GM21737 (cell line): Measurements from ENCODE around the gene AGPAT3.

Experiments used
- ATAC-seq: cut with Tn5 transposase; IDR thresholded peaks from one replicate; pipeline ENCODE4 v1.9.1; 2021; ENCODE audit warnings: mild to moderate bottlenecking, moderate library complexity; ENCODE audit not compliant: unreplicated experiment

The AGPAT3 gene

DNA sequence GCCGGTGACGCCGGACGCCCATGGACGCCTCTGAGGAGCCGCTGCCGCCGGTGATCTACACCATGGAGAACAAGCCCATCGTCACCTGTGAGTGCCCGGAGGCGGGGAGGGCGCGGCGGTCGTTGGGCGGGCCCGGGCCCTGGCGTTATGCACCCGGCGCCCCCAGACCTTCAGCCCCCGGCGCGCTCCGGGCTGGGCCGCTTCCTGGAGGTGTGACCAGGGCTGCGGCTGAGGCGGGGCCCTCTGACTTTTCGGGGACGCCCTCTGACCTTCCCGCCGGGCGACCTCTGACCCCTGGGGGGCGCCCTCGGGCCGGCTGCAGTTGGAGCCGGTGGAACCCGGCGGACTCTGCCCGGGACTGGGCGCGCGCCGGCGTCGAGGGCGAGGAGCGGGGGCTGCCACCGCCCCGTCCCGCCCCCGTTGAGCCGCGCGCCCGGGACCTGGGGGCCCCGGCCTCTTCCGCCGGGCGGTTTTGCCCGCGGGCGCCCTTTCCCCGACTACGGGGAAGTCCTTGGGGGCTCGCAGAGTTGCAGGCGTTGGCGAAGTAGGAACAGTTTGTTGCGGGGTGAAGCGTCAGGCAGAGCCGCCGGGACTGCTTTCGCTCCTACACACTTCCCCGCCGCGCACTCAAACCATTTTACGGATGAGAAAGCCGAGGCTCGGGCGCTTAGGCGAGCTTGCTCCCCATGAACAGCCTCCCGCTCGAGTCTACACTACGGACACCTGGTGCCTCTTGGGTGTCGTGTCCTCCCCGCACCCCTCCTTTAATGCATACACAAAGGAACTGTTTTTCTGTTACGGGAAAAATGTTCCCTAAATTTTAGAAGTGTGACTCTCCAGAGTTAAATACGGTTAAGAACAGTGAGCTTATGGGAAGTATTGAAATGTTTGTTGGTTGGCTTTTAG is 147.7 kb downstream of the AGPAT3 start:
- peak; percentile 62 for ATAC-seq

GRCh38 chr21:44013380-44014088 is 148.5 kb downstream of the AGPAT3 start:
- peak; percentile 26 for ATAC-seq

DNA sequence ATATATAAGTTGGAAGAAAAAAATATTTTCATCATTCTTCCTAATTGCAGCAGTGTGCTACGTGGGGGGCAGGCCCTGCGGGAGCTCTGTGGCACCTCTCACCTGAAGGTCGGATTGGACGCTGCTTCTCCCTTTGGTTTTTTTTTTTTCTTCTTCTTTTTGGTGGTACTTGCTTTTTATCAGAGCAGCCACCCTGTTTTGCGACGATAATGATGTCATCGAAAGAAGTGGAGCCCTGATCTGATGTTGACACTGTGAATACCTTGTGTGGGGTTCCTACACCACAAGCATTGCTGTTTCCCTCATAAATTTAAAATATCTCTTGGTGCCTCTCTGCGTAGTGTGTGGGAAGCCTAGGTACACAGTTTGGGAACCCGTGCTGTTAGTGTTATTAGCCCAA is 152.6 kb downstream of the AGPAT3 start:
- no peak for ATAC-seq

- no peak for ATAC-seq
These were observed 153.1 kb downstream of the AGPAT3 start for GRCh38 chr21:44018127-44018526.

DNA sequence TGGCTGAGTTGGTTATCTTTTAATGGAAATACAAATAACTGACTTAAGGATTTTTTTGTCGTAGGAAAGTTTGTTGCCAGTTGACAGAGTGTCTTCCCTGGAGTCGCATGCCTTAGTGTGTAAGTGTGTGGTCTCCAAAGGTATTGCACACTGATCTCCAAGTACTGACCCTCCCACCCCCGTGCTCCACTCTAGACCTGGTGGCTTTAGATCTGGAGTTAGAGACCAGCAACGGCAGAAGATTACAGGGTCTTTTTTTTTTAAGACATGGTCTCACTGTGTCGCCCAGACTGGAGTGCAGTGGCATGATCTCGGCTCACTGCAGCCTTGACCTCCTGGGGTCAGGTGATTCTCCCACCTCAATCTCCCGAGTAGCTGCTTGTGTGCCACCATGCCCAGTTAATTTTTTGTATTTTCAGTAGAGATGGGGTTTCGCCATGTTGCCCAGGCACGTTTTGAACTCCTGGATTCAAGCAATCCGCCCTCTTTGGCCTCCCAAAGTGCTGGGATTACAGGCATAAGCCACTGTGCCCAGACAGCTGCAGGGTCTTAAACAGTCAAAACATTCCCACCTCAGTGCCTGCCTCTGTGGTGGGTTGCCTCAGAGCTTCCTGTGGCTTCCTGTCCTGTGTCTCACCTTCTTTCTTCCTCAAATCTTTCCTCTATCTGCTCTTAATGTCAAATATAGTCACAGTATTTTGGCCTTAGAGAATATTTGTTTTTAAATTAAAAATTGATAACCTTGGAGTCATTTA is 154.0 kb downstream of the AGPAT3 start:
- ATAC-seq = no peak

DNA sequence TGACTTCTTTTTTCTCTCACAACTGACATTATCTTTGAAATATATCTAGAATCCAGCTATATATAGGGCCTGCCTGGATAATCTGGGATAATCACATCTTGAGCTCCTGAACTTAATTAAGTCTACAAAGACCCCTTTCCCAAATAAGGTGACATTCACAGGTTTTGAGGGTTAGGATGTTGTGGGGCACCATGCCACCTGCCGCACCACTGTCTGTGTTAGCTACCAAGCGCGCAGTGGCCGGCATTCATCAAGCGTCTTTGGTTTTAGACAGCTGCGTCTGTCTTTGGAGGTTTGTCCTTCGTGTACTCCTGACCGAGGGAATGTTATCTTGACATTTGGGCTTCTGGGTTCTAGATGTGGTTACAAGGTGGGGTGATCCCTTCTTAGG is 154.5 kb downstream of the AGPAT3 start:
- no peak for ATAC-seq

DNA sequence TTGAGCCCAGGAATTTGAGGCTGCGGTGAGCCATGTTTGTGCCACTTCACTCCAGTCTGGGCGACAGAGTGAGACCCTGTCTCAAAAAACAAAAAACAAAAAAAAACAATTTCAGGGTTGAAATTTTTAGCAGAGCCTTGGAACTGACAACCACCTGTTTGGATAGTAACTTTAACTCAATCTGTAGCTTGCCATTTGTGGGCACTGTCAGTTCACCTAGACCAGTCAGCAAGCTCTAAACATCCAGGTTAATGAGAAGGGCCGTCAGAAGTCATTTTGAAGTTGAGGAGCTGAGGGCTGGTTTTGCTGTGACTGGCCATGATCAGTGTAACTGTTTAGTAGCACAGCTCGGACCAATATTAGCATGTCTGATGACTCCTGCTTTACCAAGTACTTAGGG is 155.5 kb downstream of the AGPAT3 start:
- no peak for ATAC-seq

GRCh38 chr21:44021064-44021463 is 156.0 kb downstream of the AGPAT3 start:
- ATAC-seq = no peak

DNA sequence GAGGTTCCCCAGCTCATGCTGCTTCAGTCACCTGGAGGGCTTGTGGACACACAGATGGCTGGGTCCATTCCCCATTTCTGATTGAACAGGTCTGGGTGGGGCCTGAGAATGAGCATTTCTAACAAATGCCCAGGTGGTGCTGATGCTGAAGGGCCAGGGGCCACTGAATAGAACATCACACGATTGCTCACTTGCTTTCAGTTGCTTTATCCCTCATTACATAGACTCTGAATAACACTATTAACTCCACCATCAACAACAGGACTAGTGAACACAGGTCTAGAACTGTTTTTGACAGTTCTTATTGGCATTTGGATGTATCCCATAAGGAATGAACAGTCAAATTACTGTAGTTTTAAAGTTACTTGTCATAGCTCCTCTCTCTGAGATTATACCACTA is 159.2 kb downstream of the AGPAT3 start:
- ATAC-seq = no peak

DNA sequence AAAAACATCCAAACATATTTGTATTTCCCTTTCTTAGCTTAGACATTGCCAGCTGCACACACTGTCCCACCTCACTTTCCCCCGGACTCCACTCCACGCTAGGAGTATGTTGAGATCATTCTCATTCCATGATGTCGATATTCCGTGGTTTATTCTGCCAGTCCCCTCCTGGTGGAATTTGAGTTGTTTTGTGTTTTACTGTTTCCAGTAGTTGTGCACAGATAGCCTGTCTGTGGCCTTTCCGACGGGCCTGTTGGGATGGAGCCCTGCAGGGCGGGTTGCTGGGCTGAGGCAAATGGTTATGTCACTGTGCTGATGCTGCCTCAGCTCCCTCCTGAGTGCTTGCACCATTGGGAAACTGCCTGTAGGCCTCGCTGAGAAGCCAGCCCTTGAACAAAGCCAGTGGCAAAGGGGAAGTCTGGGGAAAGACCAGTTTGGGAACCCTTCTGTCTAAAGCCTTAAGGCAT is 159.9 kb downstream of the AGPAT3 start:
- ATAC-seq = no peak

GRCh38 chr21:44027607-44028286 is 162.7 kb downstream of the AGPAT3 start:
- no peak for ATAC-seq

DNA sequence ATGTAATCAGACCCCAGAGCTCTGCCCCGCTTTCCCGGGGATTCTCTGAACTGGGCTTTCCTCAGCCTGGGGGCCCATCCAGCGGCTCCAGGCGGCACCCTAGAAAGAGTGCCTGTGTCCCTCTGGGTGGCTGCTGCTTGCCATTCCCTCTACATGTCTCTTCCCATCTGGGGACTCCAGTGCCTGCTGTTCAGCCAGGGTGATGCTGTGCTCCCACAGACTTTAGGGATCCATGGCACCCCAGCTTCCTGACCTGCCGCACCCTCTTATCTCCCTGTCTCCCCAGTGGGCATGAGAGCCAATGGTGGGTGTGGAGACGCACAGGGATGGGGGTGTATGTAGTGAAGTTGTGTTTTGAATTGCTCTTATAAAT is 163.2 kb downstream of the AGPAT3 start:
- no peak for ATAC-seq

- ATAC-seq = no peak
These were observed 164.6 kb downstream of the AGPAT3 start for GRCh38 chr21:44029460-44030087.

DNA sequence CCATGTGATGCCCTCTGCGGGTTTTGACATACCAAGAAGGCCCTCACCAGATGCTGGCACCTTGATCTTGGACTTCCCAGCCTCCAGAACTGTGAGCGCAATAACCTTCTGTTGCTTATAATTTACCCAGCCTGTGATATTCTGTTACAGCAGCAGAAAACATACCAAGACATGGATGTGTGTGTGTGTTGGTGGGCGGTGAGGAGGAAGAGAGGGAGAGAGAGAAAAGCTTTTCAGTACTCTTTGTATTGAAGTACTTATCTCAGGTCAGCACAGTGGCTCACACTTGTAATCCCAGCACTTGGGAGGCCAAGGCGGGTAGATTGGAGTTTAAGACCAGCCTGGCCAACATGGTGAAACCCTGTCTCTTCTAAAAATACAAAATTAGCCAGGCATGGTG is 170.2 kb downstream of the AGPAT3 start:
- ATAC-seq = no peak
